ENCODE data around the gene DMRTC1. TPM values are rescaled to one million over a fixed set of nuclear protein-coding genes. Genes with fewer than 3 reads are reported as not detected.
"Not testable (repeated sequence)": the region's sequence is repeated elsewhere in the genome, so short reads cannot be mapped to it uniquely, and the experiment has no call there.

The DMRTC1 gene
- total RNA-seq, 1 donor from 2014 or later = not detected

DNA sequence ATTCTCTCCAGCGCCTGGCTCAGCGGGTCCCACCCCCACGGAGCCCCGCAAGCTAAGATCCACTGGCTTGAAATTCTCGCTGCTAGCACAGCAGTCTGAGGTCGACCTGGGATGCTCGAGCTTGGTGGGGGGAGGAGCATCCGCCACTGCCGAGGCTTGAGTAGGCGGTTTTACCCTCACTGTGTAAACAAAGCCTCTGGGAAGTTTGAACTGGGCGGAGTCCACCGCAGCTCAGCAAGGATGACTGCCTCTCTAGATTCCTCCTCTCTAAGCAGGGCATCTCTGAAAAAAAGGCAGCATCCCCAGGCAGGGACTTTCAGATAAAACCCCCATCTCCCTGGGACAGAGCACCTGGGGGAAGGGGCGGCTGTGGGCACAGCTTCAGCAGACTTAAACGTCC is 53.9 kb downstream of the DMRTC1 start:
- H3K27ac Mint-ChIP-seq; H3K36me3 Mint-ChIP-seq (ENCODE audit: low read depth); H3K9me3 Mint-ChIP-seq; DNase-seq (ENCODE audit: low spot score); H3K4me1 Mint-ChIP-seq (ENCODE audit: low read depth); intact Hi-C loops (cut with micrococcal nuclease); H3K4me3 Mint-ChIP-seq; H3K27me3 Mint-ChIP-seq (ENCODE audit: insufficient read depth): not testable (repeated sequence)

DNA sequence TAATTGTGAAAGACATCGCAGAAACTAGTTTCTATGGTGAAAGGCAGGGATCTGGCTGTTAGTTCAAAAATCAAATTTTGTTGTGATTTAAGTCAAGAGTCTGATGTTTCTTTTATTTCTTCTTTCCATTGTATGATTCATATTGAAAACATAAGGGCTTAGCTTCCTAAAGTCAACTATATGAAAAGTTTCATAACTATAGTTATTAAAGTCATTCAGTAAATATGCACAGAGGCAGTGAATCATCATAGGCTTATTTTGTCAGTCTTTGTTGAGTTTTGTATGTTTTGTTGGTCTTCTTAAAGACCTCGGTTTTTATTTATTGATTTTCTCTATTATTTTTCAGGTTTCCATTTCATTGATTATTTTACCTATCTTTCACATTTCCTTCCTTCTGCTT is 60.7 kb downstream of the DMRTC1 start:
- H3K9me3 Mint-ChIP-seq; H3K36me3 Mint-ChIP-seq (ENCODE audit: low read depth); H3K4me1 Mint-ChIP-seq (ENCODE audit: low read depth); intact Hi-C loops (cut with micrococcal nuclease); H3K27ac Mint-ChIP-seq; DNase-seq (ENCODE audit: low spot score); H3K27me3 Mint-ChIP-seq (ENCODE audit: insufficient read depth); H3K4me3 Mint-ChIP-seq: not testable (repeated sequence)

DNA sequence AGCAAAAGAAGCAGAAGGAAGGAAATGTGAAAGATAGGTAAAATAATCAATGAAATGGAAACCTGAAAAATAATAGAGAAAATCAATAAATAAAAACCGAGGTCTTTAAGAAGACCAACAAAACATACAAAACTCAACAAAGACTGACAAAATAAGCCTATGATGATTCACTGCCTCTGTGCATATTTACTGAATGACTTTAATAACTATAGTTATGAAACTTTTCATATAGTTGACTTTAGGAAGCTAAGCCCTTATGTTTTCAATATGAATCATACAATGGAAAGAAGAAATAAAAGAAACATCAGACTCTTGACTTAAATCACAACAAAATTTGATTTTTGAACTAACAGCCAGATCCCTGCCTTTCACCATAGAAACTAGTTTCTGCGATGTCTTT is 106.1 kb downstream of the DMRTC1 start:
- not testable (repeated sequence) for H3K9me3 Mint-ChIP-seq; H3K4me1 Mint-ChIP-seq (ENCODE audit: low read depth)

DNA sequence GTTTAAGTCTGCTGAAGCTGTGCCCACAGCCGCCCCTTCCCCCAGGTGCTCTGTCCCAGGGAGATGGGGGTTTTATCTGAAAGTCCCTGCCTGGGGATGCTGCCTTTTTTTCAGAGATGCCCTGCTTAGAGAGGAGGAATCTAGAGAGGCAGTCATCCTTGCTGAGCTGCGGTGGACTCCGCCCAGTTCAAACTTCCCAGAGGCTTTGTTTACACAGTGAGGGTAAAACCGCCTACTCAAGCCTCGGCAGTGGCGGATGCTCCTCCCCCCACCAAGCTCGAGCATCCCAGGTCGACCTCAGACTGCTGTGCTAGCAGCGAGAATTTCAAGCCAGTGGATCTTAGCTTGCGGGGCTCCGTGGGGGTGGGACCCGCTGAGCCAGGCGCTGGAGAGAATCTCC is 112.9 kb downstream of the DMRTC1 start:
- intact Hi-C loops (cut with micrococcal nuclease); DNase-seq (ENCODE audit: low spot score); H3K27ac Mint-ChIP-seq; H3K4me3 Mint-ChIP-seq; H3K4me1 Mint-ChIP-seq (ENCODE audit: low read depth); H3K27me3 Mint-ChIP-seq (ENCODE audit: insufficient read depth); H3K36me3 Mint-ChIP-seq (ENCODE audit: low read depth); H3K9me3 Mint-ChIP-seq: not testable (repeated sequence)

More for the DNA sequence above, 106.1 kb downstream of the DMRTC1 start:
- H3K4me3 Mint-ChIP-seq; H3K27ac Mint-ChIP-seq; intact Hi-C loops (cut with micrococcal nuclease); DNase-seq (ENCODE audit: low spot score); H3K27me3 Mint-ChIP-seq (ENCODE audit: insufficient read depth); H3K36me3 Mint-ChIP-seq (ENCODE audit: low read depth): not testable (repeated sequence)

Other genes with a start within 250 kb of the DMRTC1 start
- 7.5 TPM in 2 replicates for gene PHKA1, start 229.5 kb downstream of the DMRTC1 start, total RNA-seq
- not detected in 2 replicates for gene DMRTC1B, start 166.9 kb downstream of the DMRTC1 start, total RNA-seq
- not detected in 2 replicates for gene FAM236B, start 161.2 kb downstream of the DMRTC1 start, total RNA-seq
- not detected in 2 replicates for gene FAM236D, start 135.6 kb downstream of the DMRTC1 start, total RNA-seq
- not detected in 2 replicates for gene FAM236C, start 31.2 kb downstream of the DMRTC1 start, total RNA-seq
- gene FAM236A, start 5.6 kb downstream of the DMRTC1 start, total RNA-seq = not detected in 2 replicates
- gene PABPC1L2B, start 59.1 kb upstream of the DMRTC1 start, total RNA-seq = not detected in 2 replicates
- gene PABPC1L2A, start 135.7 kb upstream of the DMRTC1 start, total RNA-seq = not detected in 2 replicates

Data from activated T-helper 1 cell treated with anti-CD3 and anti-CD28 coated beads, Interleukin-12 subunit alpha, Interleukin-12 subunit beta, Interleukin-2, Interleukin-4 antibody, amounts not matched to agents 30 ng/mL and 10 ng/mL and 1 ng/mL, durations not matched to agents 14 hours and 24 hours and 36 hours (primary cell).